Measurements from ENCODE around the gene TMEM121B.

TMEM121B gene

GRCh38 chr22:17097701-17098100 lies 23.5 kb downstream of the TMEM121B start:
- Histone ChIP-seq H3K9me3 (ENCODE audit: low read length) (no peaks in the 10 kb centered on the region), H3K36me3 (ENCODE audit: insufficient read depth, low read length) (0 out of 2 replicates have a peak, but pooled peaks cover 6% of the 10 kb centered on the region), H3K79me2 (ENCODE audit: insufficient read depth, low read length) (no peaks in the 10 kb centered on the region), H3K4me2 (ENCODE audit: low read length) (no peak overlapping the region), H2AFZ (ENCODE audit: low read length) (no peak overlapping the region), H3F3A (ENCODE audit: insufficient read depth, low read length) (no peaks in the 10 kb centered on the region), H4K20me1 (ENCODE audit: insufficient read depth, low read length) (no peaks in the 10 kb centered on the region), H3K4me3 (ENCODE audit: low read depth, low read length, poor library complexity, severe bottlenecking) (no peak overlapping the region), H3K27me3 (ENCODE audit: insufficient read depth, low read length) (no peaks in the 10 kb centered on the region), H3K9me2 (ENCODE audit: low read depth, low read length) (no peaks in the 10 kb centered on the region), H3K4me1 (ENCODE audit: insufficient read depth, low read length, severe bottlenecking) (peaks cover 12% of the 10 kb centered on the region), H3K9ac (ENCODE audit: low read length) (no peak overlapping the region), H3K27ac (ENCODE audit: low read depth, low read length, poor library complexity, severe bottlenecking) (no peak overlapping the region)
- TF ChIP-seq CTCF (IDR thresholded peaks at IDR 0.05; ENCODE audit: low read length) (no peak), EZH2 (IDR thresholded peaks at IDR 0.05; ENCODE audit: borderline replicate concordance, low read length) (no peak)

- no peak for TF ChIP-seq CTCF (IDR thresholded peaks at IDR 0.05; ENCODE audit: low read length)
- TF ChIP-seq EZH2 (IDR thresholded peaks at IDR 0.05; ENCODE audit: borderline replicate concordance, low read length): no peak
- Histone ChIP-seq H3F3A (ENCODE audit: insufficient read depth, low read length) (no peaks in the 10 kb centered on the region), H3K27me3 (ENCODE audit: insufficient read depth, low read length) (no peaks in the 10 kb centered on the region), H3K9ac (ENCODE audit: low read length) (no peak overlapping the region), H4K20me1 (ENCODE audit: insufficient read depth, low read length) (no peaks in the 10 kb centered on the region), H3K9me3 (ENCODE audit: low read length) (no peaks in the 10 kb centered on the region), H3K27ac (ENCODE audit: low read depth, low read length, poor library complexity, severe bottlenecking) (no peak overlapping the region), H3K79me2 (ENCODE audit: insufficient read depth, low read length) (no peaks in the 10 kb centered on the region), H3K4me1 (ENCODE audit: insufficient read depth, low read length, severe bottlenecking) (peaks cover 12% of the 10 kb centered on the region), H3K9me2 (ENCODE audit: low read depth, low read length) (no peaks in the 10 kb centered on the region), H3K4me3 (ENCODE audit: low read depth, low read length, poor library complexity, severe bottlenecking) (no peak overlapping the region), H3K4me2 (ENCODE audit: low read length) (no peak overlapping the region), H3K36me3 (ENCODE audit: insufficient read depth, low read length) (0 out of 2 replicates have a peak, but pooled peaks cover 6% of the 10 kb centered on the region), H2AFZ (ENCODE audit: low read length) (no peak overlapping the region)
Observed at GRCh38 chr22:17097062-17097461, 24.1 kb downstream of the TMEM121B start.

GRCh38 chr22:17096071-17096470 lies 25.1 kb downstream of the TMEM121B start:
- no peaks in the 10 kb centered on the region for H3K27me3 ChIP-seq (ENCODE audit: insufficient read depth, low read length)
- H3K9me3 ChIP-seq (ENCODE audit: low read length): no peaks in the 10 kb centered on the region
- TF ChIP-seq EZH2 (IDR thresholded peaks at IDR 0.05; ENCODE audit: borderline replicate concordance, low read length) (no peak), CTCF (IDR thresholded peaks at IDR 0.05; ENCODE audit: low read length) (no peak)
- no peak overlapping the region for H2AFZ ChIP-seq (ENCODE audit: low read length)
- no peak overlapping the region for H3K4me3 ChIP-seq (ENCODE audit: low read depth, low read length, poor library complexity, severe bottlenecking)
- peaks cover 12% of the 10 kb centered on the region for H3K4me1 ChIP-seq (ENCODE audit: insufficient read depth, low read length, severe bottlenecking)
- 0 out of 2 replicates have a peak, but pooled peaks cover 6% of the 10 kb centered on the region for H3K36me3 ChIP-seq (ENCODE audit: insufficient read depth, low read length)
- H3K79me2 ChIP-seq (ENCODE audit: insufficient read depth, low read length): no peaks in the 10 kb centered on the region
- H3K27ac ChIP-seq (ENCODE audit: low read depth, low read length, poor library complexity, severe bottlenecking): no peak overlapping the region
- no peaks in the 10 kb centered on the region for H3K9me2 ChIP-seq (ENCODE audit: low read depth, low read length)
- H3K9ac ChIP-seq (ENCODE audit: low read length): no peak overlapping the region
- H3K4me2 ChIP-seq (ENCODE audit: low read length): no peak overlapping the region
- H3F3A ChIP-seq (ENCODE audit: insufficient read depth, low read length): no peaks in the 10 kb centered on the region
- 0 out of 2 replicates have a peak, but pooled peaks cover 2% of the 10 kb centered on the region for H4K20me1 ChIP-seq (ENCODE audit: insufficient read depth, low read length)
